ENCODE data around the gene NTF3. TPM values are rescaled to one million over a fixed set of nuclear protein-coding genes. Genes with fewer than 3 reads are reported as not detected.

Gene NTF3
- total and polyA plus RNA-seq, 2 donors: 0.61 to 1.6 TPM

- no peak for DNase-seq (ENCODE audit: low read depth in 6 of 9, low spot score in 9 of 9)
- WGBS: 95% methylated on average over 9 of the region's 9 CpGs
- no peak overlapping the region for H3K4me3 ChIP-seq (ENCODE audit: low read length in 2 of 2)
Measured at GRCh38 chr12:5452569-5452968, 20.7 kb downstream of the NTF3 start.

GRCh38 chr12:5453466-5453865 is 21.6 kb downstream of the NTF3 start:
- WGBS: 94% methylated on average over 5 of the region's 5 CpGs
- H3K27ac ChIP-seq (ENCODE audit: low read depth in 1 of 2, low read length in 1 of 2): no peak overlapping the region
- no peak for DNase-seq (ENCODE audit: low read depth in 6 of 9, low spot score in 9 of 9)
- peaks cover 0 to 2% of the 10 kb centered on the region in 2 donors for H3K27me3 ChIP-seq (ENCODE audit: control insufficient read depth in 2 of 2, insufficient read depth in 1 of 2, low read length in 1 of 2)
- H3K4me3 ChIP-seq (ENCODE audit: low read length in 2 of 2): no peak overlapping the region
- H3K9me3 ChIP-seq (ENCODE audit: control insufficient read depth in 2 of 2, insufficient read depth in 1 of 2, low read length in 1 of 2): no peaks in the 10 kb centered on the region
- H3K4me1 ChIP-seq (ENCODE audit: control insufficient read depth in 2 of 2, insufficient read depth in 2 of 2, low read length in 2 of 2): peaks cover 0 to 9% of the 10 kb centered on the region in 2 donors
- H3K36me3 ChIP-seq (ENCODE audit: control insufficient read depth in 2 of 2, insufficient read depth in 2 of 2, low read length in 1 of 2): no peaks in the 10 kb centered on the region

More at GRCh38 chr12:5452569-5452968, 20.7 kb downstream of the NTF3 start:
- Histone ChIP-seq H3K4me1 (ENCODE audit: control insufficient read depth in 2 of 2, insufficient read depth in 2 of 2, low read length in 2 of 2) (peaks cover 0 to 9% of the 10 kb centered on the region in 2 donors), H3K27ac (ENCODE audit: low read depth in 1 of 2, low read length in 1 of 2) (no peak overlapping the region), H3K27me3 (ENCODE audit: control insufficient read depth in 2 of 2, insufficient read depth in 1 of 2, low read length in 1 of 2) (peaks cover 0 to 4% of the 10 kb centered on the region in 2 donors), H3K36me3 (ENCODE audit: control insufficient read depth in 2 of 2, insufficient read depth in 2 of 2, low read length in 1 of 2) (no peaks in the 10 kb centered on the region), H3K9me3 (ENCODE audit: control insufficient read depth in 2 of 2, insufficient read depth in 1 of 2, low read length in 1 of 2) (no peaks in the 10 kb centered on the region)

GRCh38 chr12:5455045-5455444 is 23.1 kb downstream of the NTF3 start:
- H3K4me3 ChIP-seq (ENCODE audit: low read length in 2 of 2): no peak overlapping the region
- no peaks in the 10 kb centered on the region for H3K36me3 ChIP-seq (ENCODE audit: control insufficient read depth in 2 of 2, insufficient read depth in 2 of 2, low read length in 1 of 2)
- DNase-seq (ENCODE audit: low read depth in 6 of 9, low spot score in 9 of 9): no peak
- H3K4me1 ChIP-seq (ENCODE audit: control insufficient read depth in 2 of 2, insufficient read depth in 2 of 2, low read length in 2 of 2): peaks cover 0 to 9% of the 10 kb centered on the region in 2 donors
- peaks cover 0 to 2% of the 10 kb centered on the region in 2 donors for H3K27me3 ChIP-seq (ENCODE audit: control insufficient read depth in 2 of 2, insufficient read depth in 1 of 2, low read length in 1 of 2)
- H3K9me3 ChIP-seq (ENCODE audit: control insufficient read depth in 2 of 2, insufficient read depth in 1 of 2, low read length in 1 of 2): no peaks in the 10 kb centered on the region
- 95% methylated on average over 11 of the region's 11 CpGs for WGBS
- no peak overlapping the region for H3K27ac ChIP-seq (ENCODE audit: low read depth in 1 of 2, low read length in 1 of 2)

- peaks cover 0 to 2% of the 10 kb centered on the region in 2 donors for H3K27me3 ChIP-seq (ENCODE audit: control insufficient read depth in 2 of 2, insufficient read depth in 1 of 2, low read length in 1 of 2)
- no peaks in the 10 kb centered on the region for H3K9me3 ChIP-seq (ENCODE audit: control insufficient read depth in 2 of 2, insufficient read depth in 1 of 2, low read length in 1 of 2)
- 95% methylated on average over 6 of the region's 6 CpGs for WGBS
- H3K4me1 ChIP-seq (ENCODE audit: control insufficient read depth in 2 of 2, insufficient read depth in 2 of 2, low read length in 2 of 2): peaks cover 0 to 9% of the 10 kb centered on the region in 2 donors
- no peak overlapping the region for H3K27ac ChIP-seq (ENCODE audit: low read depth in 1 of 2, low read length in 1 of 2)
- no peaks in the 10 kb centered on the region for H3K36me3 ChIP-seq (ENCODE audit: control insufficient read depth in 2 of 2, insufficient read depth in 2 of 2, low read length in 1 of 2)
- no peak overlapping the region for H3K4me3 ChIP-seq (ENCODE audit: low read length in 2 of 2)
- DNase-seq (ENCODE audit: low read depth in 6 of 9, low spot score in 9 of 9): no peak
Measured at GRCh38 chr12:5456030-5456429, 24.1 kb downstream of the NTF3 start.

GRCh38 chr12:5456906-5457305 is 25.0 kb downstream of the NTF3 start:
- 22% methylated on average over 8 of the region's 8 CpGs for WGBS
- H3K4me3 ChIP-seq (ENCODE audit: low read length in 2 of 2): no peak overlapping the region
- H3K36me3 ChIP-seq (ENCODE audit: control insufficient read depth in 2 of 2, insufficient read depth in 2 of 2, low read length in 1 of 2): no peaks in the 10 kb centered on the region
- peaks cover 0 to 2% of the 10 kb centered on the region in 2 donors for H3K27me3 ChIP-seq (ENCODE audit: control insufficient read depth in 2 of 2, insufficient read depth in 1 of 2, low read length in 1 of 2)
- peaks cover 0 to 9% of the 10 kb centered on the region in 2 donors for H3K4me1 ChIP-seq (ENCODE audit: control insufficient read depth in 2 of 2, insufficient read depth in 2 of 2, low read length in 2 of 2)
- peak in 3 of 9 donors; percentile 11 to 25 (median 14) for DNase-seq (ENCODE audit: low read depth in 6 of 9, low spot score in 9 of 9)
- H3K9me3 ChIP-seq (ENCODE audit: control insufficient read depth in 2 of 2, insufficient read depth in 1 of 2, low read length in 1 of 2): no peaks in the 10 kb centered on the region
- H3K27ac ChIP-seq (ENCODE audit: low read depth in 1 of 2, low read length in 1 of 2): no peak overlapping the region

- no peak overlapping the region for H3K4me3 ChIP-seq (ENCODE audit: low read length in 2 of 2)
- H3K9me3 ChIP-seq (ENCODE audit: control insufficient read depth in 2 of 2, insufficient read depth in 1 of 2, low read length in 1 of 2): no peaks in the 10 kb centered on the region
- no peak for DNase-seq (ENCODE audit: low read depth in 6 of 9, low spot score in 9 of 9)
- H3K4me1 ChIP-seq (ENCODE audit: control insufficient read depth in 2 of 2, insufficient read depth in 2 of 2, low read length in 2 of 2): peaks cover 0 to 9% of the 10 kb centered on the region in 2 donors
- no peaks in the 10 kb centered on the region for H3K36me3 ChIP-seq (ENCODE audit: control insufficient read depth in 2 of 2, insufficient read depth in 2 of 2, low read length in 1 of 2)
- peaks cover 0 to 2% of the 10 kb centered on the region in 2 donors for H3K27me3 ChIP-seq (ENCODE audit: control insufficient read depth in 2 of 2, insufficient read depth in 1 of 2, low read length in 1 of 2)
- 95% methylated on average over 12 of the region's 12 CpGs for WGBS
- H3K27ac ChIP-seq (ENCODE audit: low read depth in 1 of 2, low read length in 1 of 2): no peak overlapping the region
Measured at GRCh38 chr12:5458229-5459050, 26.5 kb downstream of the NTF3 start.

GRCh38 chr12:5459051-5459782 is 27.3 kb downstream of the NTF3 start:
- Histone ChIP-seq H3K27me3 (ENCODE audit: control insufficient read depth in 2 of 2, insufficient read depth in 1 of 2, low read length in 1 of 2) (no peaks in the 10 kb centered on the region), H3K36me3 (ENCODE audit: control insufficient read depth in 2 of 2, insufficient read depth in 2 of 2, low read length in 1 of 2) (no peaks in the 10 kb centered on the region), H3K27ac (ENCODE audit: low read depth in 1 of 2, low read length in 1 of 2) (no peak overlapping the region), H3K4me1 (ENCODE audit: control insufficient read depth in 2 of 2, insufficient read depth in 2 of 2, low read length in 2 of 2) (peaks cover 0 to 9% of the 10 kb centered on the region in 2 donors), H3K9me3 (ENCODE audit: control insufficient read depth in 2 of 2, insufficient read depth in 1 of 2, low read length in 1 of 2) (no peaks in the 10 kb centered on the region), H3K4me3 (ENCODE audit: low read length in 2 of 2) (no peak overlapping the region)
- DNase-seq (ENCODE audit: low read depth in 6 of 9, low spot score in 9 of 9): no peak
- WGBS: 95% methylated on average over 10 of the region's 10 CpGs

- H3K27ac ChIP-seq (ENCODE audit: low read depth in 1 of 2, low read length in 1 of 2): no peak overlapping the region
- H3K9me3 ChIP-seq (ENCODE audit: control insufficient read depth in 2 of 2, insufficient read depth in 1 of 2, low read length in 1 of 2): no peaks in the 10 kb centered on the region
- no peaks in the 10 kb centered on the region for H3K27me3 ChIP-seq (ENCODE audit: control insufficient read depth in 2 of 2, insufficient read depth in 1 of 2, low read length in 1 of 2)
- H3K4me3 ChIP-seq (ENCODE audit: low read length in 2 of 2): no peak overlapping the region
- DNase-seq (ENCODE audit: low read depth in 6 of 9, low spot score in 9 of 9): no peak
- no peaks in the 10 kb centered on the region for H3K36me3 ChIP-seq (ENCODE audit: control insufficient read depth in 2 of 2, insufficient read depth in 2 of 2, low read length in 1 of 2)
- H3K4me1 ChIP-seq (ENCODE audit: control insufficient read depth in 2 of 2, insufficient read depth in 2 of 2, low read length in 2 of 2): peaks cover 0 to 9% of the 10 kb centered on the region in 2 donors
- 96% methylated on average over 2 of the region's 2 CpGs for whole genome bisulfite sequencing
Measured at GRCh38 chr12:5460817-5461216, 28.9 kb downstream of the NTF3 start.

GRCh38 chr12:5461966-5462365 is 30.1 kb downstream of the NTF3 start:
- WGBS: 100% methylated on average over 1 of the region's 1 CpG
- no peaks in the 10 kb centered on the region for H3K27me3 ChIP-seq (ENCODE audit: control insufficient read depth in 2 of 2, insufficient read depth in 1 of 2, low read length in 1 of 2)

More at GRCh38 chr12:5461966-5462365, 30.1 kb downstream of the NTF3 start:
- H3K9me3 ChIP-seq (ENCODE audit: control insufficient read depth in 2 of 2, insufficient read depth in 1 of 2, low read length in 1 of 2): no peaks in the 10 kb centered on the region
- H3K4me1 ChIP-seq (ENCODE audit: control insufficient read depth in 2 of 2, insufficient read depth in 2 of 2, low read length in 2 of 2): peaks cover 0 to 3% of the 10 kb centered on the region in 2 donors
- no peak for DNase-seq (ENCODE audit: low read depth in 6 of 9, low spot score in 9 of 9)
- H3K4me3 ChIP-seq (ENCODE audit: low read length in 2 of 2): no peak overlapping the region
- no peaks in the 10 kb centered on the region for H3K36me3 ChIP-seq (ENCODE audit: control insufficient read depth in 2 of 2, insufficient read depth in 2 of 2, low read length in 1 of 2)
- no peak overlapping the region for H3K27ac ChIP-seq (ENCODE audit: low read depth in 1 of 2, low read length in 1 of 2)
